Activated CD4-positive, alpha-beta memory T cell treated with anti-CD3 and anti-CD28 coated beads, Interleukin-2, amount 10 ng/mL, durations not matched to agents 7 days and 5 days (primary cell): ENCODE measurements around the gene LMAN2. TPM values are rescaled to one million over a fixed set of nuclear protein-coding genes. Genes with fewer than 3 reads are reported as not detected.

Experiments
- CTCF ChIA-PET: fragments of 350-600 bp; sonication (Branson Sonifier 250); formaldehyde crosslinking; loops from one replicate; lab custom pipeline; 2021; ENCODE audit warnings: antibody characterized with exemption, inconsistent platforms; lab: Charles Lee
- POLR2A ChIA-PET: fragments of 350-600 bp; sonication (Branson Sonifier 250); formaldehyde crosslinking; loops from one replicate; lab custom pipeline; 2021; ENCODE audit warnings: antibody characterized with exemption; lab: Charles Lee
- DNase-seq: peaks from one replicate; pipeline ENCODE4 v3.0.0-alpha.2; 2020
- H3K27ac Mint-ChIP-seq: one replicate; pipeline ENCODE4 v1.8.0; 2021; ENCODE audit warnings: mild to moderate bottlenecking, mixed read lengths
- H3K27me3 Mint-ChIP-seq: one replicate; pipeline ENCODE4 v1.8.0; 2021; ENCODE audit warnings: mixed read lengths
- H3K36me3 Mint-ChIP-seq: one replicate; pipeline ENCODE4 v1.8.0; 2021; ENCODE audit warnings: low read depth, mixed read lengths
- H3K4me1 Mint-ChIP-seq: one replicate; pipeline ENCODE4 v1.8.0; 2021; ENCODE audit warnings: mixed read lengths
- H3K4me3 Mint-ChIP-seq: one replicate; pipeline ENCODE4 v1.8.0; 2021; ENCODE audit warnings: mild to moderate bottlenecking, mixed read lengths
- H3K9me3 Mint-ChIP-seq: one replicate; pipeline ENCODE4 v1.8.0; 2021; ENCODE audit warnings: mixed read lengths
- total RNA-seq, 2 experiments: library from RNA; stranded (reverse); gene quantifications; one replicate each; pipeline ENCODE4 v1.2.3, GENCODE V29; 2021

The LMAN2 gene
- total RNA-seq, 2 experiments from 2014 or later, result 145 to 149 TPM

DNA sequence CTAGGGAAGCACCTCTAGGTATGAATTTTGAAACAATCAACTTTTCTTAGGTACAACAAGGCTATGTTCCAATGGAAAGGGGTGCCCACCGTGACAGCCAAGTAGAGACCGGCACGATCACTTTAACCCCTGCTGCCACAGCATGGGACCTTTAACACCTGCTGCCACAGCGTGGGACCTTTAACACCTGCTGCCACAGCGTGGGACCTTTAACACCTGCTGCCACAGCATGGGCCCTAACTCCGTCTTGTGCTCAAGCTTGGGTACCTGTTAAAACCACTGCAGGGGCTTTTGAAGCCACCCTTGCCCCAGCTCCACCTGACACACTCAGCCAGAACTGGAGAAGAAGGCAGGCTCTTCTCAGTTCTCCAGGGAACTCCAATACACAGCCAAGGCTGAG is 21.6 kb downstream of the LMAN2 start:
- H3K9me3 Mint-ChIP-seq, result no peaks in the 10 kb centered on the region
- H3K27ac Mint-ChIP-seq, result no peak overlapping the region
- no peaks in the 10 kb centered on the region for H3K27me3 Mint-ChIP-seq
- CTCF ChIA-PET, result no interaction called here
- DNase-seq, result no peak
- POLR2A ChIA-PET, result interaction anchor here (0.5 kb wide), 1 partner anchor 23 kb away, joined by 5 read pairs; no protein-coding TSS in a partner anchor
- H3K4me3 Mint-ChIP-seq, result no peak overlapping the region
- peaks cover 54% of the 10 kb centered on the region for H3K36me3 Mint-ChIP-seq
- peaks cover 14% of the 10 kb centered on the region for H3K4me1 Mint-ChIP-seq

DNA sequence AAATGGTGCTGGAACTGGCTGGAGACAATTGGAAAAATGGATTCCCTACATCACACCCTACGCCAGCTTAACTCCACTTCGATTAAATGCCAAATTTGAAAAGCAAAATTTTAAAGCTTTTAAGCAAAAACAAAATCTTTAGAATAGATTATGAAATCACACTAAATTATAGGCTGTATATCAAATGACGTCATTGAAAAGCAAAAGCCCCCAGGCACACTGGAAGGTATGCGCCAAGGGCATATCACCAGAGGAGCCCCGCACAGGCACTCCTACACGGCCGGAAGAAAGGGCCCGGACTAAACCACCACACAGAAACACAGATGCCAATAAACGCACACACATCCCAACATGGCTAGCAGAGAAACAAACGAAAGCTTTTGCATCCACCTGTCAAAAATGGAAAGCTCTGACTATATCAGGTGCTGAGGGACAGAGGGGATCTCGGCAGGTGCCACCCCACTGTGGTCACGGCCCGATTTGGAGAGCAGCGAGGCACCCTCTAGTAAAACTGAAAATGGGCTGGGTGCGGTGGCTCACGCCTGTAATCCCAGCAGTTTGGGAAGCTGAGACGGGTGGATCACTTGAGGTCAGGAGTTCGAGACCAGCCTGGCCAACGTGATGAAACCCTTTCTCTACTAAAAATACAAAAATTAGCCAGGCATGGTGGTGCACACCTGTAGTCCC is 22.8 kb downstream of the LMAN2 start:
- H3K27me3 Mint-ChIP-seq, result no peaks in the 10 kb centered on the region
- no peak overlapping the region for H3K27ac Mint-ChIP-seq
- peaks cover 47% of the 10 kb centered on the region for H3K36me3 Mint-ChIP-seq
- no peaks in the 10 kb centered on the region for H3K9me3 Mint-ChIP-seq
- POLR2A ChIA-PET, result interaction anchor here (1.0 to 2.4 kb wide), 4 partner anchors 10 to 20 kb away, joined by 3 to 15 read pairs (median 4); partner anchors contain the start of gene MXD3
- H3K4me3 Mint-ChIP-seq, result no peak overlapping the region
- CTCF ChIA-PET, result interaction anchor here (1.1 to 2.1 kb wide), 3 partner anchors 7 to 22 kb away, joined by 3 to 11 read pairs (median 6); partner anchors contain the start of gene LMAN2
- peaks cover 17% of the 10 kb centered on the region for H3K4me1 Mint-ChIP-seq
- no peak for DNase-seq

DNA sequence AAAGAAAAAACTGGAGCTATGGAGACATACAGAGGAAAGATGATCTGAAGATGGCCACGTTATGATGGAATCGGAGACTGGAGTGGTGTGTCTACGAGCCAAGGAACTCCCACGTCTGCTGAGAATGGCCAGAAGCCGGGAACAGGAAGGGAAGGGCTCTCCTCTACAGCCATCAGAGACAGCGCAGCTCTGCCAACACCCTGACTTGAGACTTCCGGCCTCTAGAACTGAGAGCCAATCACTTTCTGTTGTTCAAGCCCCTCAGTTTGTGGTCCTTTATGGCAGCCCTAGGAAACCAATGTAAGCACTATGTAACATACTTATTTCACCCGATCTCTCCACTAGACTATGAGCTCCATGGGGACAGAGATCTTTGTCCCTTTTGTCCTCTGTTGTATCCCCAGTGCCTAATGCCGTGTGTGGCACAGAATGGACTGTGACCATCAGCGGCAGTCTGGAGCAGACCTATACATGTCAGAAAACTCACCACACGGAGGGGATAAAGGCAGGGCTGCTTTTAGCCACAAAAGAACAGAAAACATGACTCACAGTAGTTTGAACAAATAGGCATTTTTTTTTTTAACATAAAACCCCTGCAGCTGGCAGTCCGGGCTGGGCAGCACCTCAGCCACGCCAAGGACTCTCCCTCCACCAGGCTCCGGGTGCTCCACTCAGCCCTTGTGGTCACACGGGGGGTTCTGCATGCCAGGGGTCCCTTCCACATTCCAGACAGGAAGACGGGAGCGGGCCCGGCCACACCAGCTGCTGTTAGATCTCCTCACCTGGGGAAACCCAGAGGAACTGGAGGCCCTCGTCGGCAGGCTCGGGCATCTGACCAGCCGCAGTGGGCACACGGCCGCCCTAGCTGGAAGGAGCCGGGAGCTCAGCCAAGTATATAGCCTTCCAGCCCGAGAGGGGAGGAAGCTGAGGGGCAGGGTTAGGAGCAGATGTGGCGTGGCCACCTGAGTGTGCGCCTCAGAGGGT is 23.6 kb downstream of the LMAN2 start:
- ChIA-PET POLR2A (interaction anchor here (0.6 to 2.4 kb wide), 6 partner anchors 10 to 101 kb away, joined by 3 to 15 read pairs (median 3); partner anchors contain the start of gene MXD3), CTCF (interaction anchor here (0.7 to 2.1 kb wide), 11 partner anchors 8 to 135 kb away, joined by 3 to 11 read pairs (median 3); partner anchors contain the start of genes LMAN2 and RGS14)
- peak overlapping the region; percentile 77 for H3K27ac Mint-ChIP-seq
- H3K4me1 Mint-ChIP-seq, result peaks cover 24% of the 10 kb centered on the region
- no peak overlapping the region for H3K4me3 Mint-ChIP-seq
- DNase-seq, result no peak
- H3K36me3 Mint-ChIP-seq, result peaks cover 40% of the 10 kb centered on the region
- no peaks in the 10 kb centered on the region for H3K27me3 Mint-ChIP-seq
- H3K9me3 Mint-ChIP-seq, result no peaks in the 10 kb centered on the region

- Mint-ChIP-seq H3K4me1 (peaks cover 28% of the 10 kb centered on the region), H3K9me3 (no peaks in the 10 kb centered on the region), H3K36me3 (peaks cover 35% of the 10 kb centered on the region), H3K27me3 (no peaks in the 10 kb centered on the region), H3K4me3 (no peak overlapping the region), H3K27ac (no peak overlapping the region)
- ChIA-PET CTCF (no interaction called here), POLR2A (no interaction called here)
- DNase-seq, result no peak
Observed at GRCh38 chr5:177325868-177326381, 25.5 kb downstream of the LMAN2 start.

DNA sequence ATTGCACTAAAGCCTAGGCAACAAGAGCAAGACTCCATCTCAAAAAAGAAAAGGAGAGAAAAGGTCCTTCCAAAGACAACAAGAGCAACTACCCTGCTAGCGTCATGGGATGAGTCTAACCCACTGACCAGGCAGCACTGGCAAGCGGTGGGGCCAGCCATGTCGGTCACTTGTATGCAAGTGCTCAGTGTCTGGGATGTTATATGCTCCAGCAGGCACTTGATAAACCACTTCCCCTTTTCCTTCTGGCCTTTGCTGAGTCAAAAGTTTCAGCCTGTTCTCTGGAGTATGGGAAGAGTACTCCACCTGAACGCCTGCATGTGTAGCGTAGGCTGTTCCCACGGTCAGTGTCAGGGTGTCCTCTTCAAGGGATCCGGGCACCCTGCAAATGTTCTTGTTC is 30.6 kb downstream of the LMAN2 start:
- ChIA-PET CTCF (interaction anchor here (0.7 to 6.6 kb wide), 4 partner anchors 15 to 135 kb away, joined by 3 to 49 read pairs (median 4); no protein-coding TSS in a partner anchor), POLR2A (no interaction called here)
- H3K27me3 Mint-ChIP-seq, result no peaks in the 10 kb centered on the region
- no peak for DNase-seq
- H3K36me3 Mint-ChIP-seq, result peaks cover 21% of the 10 kb centered on the region
- no peak overlapping the region for H3K4me3 Mint-ChIP-seq
- H3K4me1 Mint-ChIP-seq, result peaks cover 43% of the 10 kb centered on the region
- H3K27ac Mint-ChIP-seq, result peak overlapping the region; percentile 58
- H3K9me3 Mint-ChIP-seq, result no peaks in the 10 kb centered on the region

DNA sequence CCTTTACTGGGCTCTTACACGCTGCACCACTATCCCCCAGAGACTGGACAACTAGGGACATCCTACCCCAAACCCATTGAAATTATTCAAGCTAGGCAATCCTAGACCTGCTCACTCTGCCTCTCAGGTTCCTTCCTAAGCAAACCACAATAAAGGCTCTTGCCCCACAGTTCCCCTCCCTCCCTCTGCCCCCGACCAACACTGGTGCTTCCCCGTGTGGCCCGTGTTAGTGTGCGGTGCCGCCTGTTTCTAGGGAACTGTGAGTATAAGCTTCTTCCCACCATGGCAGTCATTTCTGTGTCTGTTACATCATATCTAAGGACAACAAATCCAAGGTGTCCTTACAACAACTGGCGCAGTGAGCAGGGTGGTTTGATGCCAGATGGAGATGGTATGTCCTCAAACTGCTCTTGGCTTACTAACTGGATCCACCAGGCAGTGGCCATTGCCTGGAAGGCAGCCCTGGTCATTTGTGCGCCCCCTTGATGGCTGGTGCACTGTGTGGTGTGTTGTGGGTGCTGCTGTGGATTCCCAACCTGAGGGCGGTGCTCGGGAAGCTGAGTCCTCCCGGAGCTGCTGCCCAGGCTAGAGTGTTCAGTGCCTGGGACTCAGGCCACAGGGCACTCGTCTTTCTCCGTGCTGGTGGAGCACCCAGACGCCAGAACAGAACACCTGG is 31.4 kb downstream of the LMAN2 start:
- Mint-ChIP-seq H3K4me1 (peaks cover 49% of the 10 kb centered on the region), H3K36me3 (peaks cover 22% of the 10 kb centered on the region), H3K9me3 (no peaks in the 10 kb centered on the region), H3K27ac (no peak overlapping the region), H3K4me3 (no peak overlapping the region), H3K27me3 (no peaks in the 10 kb centered on the region)
- ChIA-PET POLR2A (interaction anchor here (1.2 to 1.5 kb wide), 2 partner anchors 70 to 125 kb away, joined by 4 read pairs; no protein-coding TSS in a partner anchor), CTCF (interaction anchor here (1.4 to 6.6 kb wide), 6 partner anchors 11 to 182 kb away, joined by 3 to 49 read pairs (median 11); no protein-coding TSS in a partner anchor)
- DNase-seq, result no peak

GRCh38 chr5:177317959-177318377 is 33.5 kb downstream of the LMAN2 start:
- H3K27me3 Mint-ChIP-seq, result no peaks in the 10 kb centered on the region
- DNase-seq, result peak; percentile 81
- H3K36me3 Mint-ChIP-seq, result peaks cover 17% of the 10 kb centered on the region
- H3K9me3 Mint-ChIP-seq, result no peaks in the 10 kb centered on the region
- H3K4me3 Mint-ChIP-seq, result no peak overlapping the region
- CTCF ChIA-PET, result interaction anchor here (0.5 to 6.6 kb wide), 19 partner anchors 9 to 204 kb away, joined by 3 to 49 read pairs (median 4); no protein-coding TSS in a partner anchor
- POLR2A ChIA-PET, result interaction anchor here (0.7 to 1.4 kb wide), 2 partner anchors 11 to 15 kb away, joined by 3 to 4 read pairs; partner anchors contain the start of genes PRELID1 and RAB24
- no peak overlapping the region for H3K27ac Mint-ChIP-seq
- H3K4me1 Mint-ChIP-seq, result peaks cover 53% of the 10 kb centered on the region

DNA sequence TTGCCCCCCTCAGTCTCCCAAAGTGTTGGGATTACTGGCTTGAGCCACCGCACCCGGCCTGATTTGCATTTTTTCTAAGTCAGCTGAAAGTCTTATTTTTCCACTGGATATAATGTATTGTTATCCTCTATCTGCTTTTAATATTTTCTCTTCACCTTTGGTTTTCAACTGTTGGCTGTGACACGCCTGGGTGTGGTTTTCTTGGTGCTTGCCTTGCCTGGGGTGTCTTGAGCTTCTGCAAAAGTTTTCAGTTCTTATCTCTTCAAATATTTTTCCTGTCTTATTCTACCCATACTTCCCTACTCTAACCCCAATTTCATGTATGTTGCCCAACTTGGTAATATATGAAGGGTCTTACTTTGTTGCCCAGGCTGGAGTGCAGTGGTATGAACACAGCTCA is 35.5 kb downstream of the LMAN2 start:
- H3K9me3 Mint-ChIP-seq, result no peaks in the 10 kb centered on the region
- POLR2A ChIA-PET, result interaction anchor here (0.7 to 1.2 kb wide), 4 partner anchors 29 to 134 kb away, joined by 3 to 4 read pairs (median 3); partner anchors contain the start of gene LMAN2
- DNase-seq, result no peak
- H3K4me1 Mint-ChIP-seq, result peaks cover 53% of the 10 kb centered on the region
- H3K36me3 Mint-ChIP-seq, result peaks cover 14% of the 10 kb centered on the region
- no peak overlapping the region for H3K27ac Mint-ChIP-seq
- H3K4me3 Mint-ChIP-seq, result no peak overlapping the region
- no peaks in the 10 kb centered on the region for H3K27me3 Mint-ChIP-seq
- CTCF ChIA-PET, result interaction anchor here (0.7 to 6.6 kb wide), 10 partner anchors 11 to 139 kb away, joined by 3 to 49 read pairs (median 6); no protein-coding TSS in a partner anchor

DNA sequence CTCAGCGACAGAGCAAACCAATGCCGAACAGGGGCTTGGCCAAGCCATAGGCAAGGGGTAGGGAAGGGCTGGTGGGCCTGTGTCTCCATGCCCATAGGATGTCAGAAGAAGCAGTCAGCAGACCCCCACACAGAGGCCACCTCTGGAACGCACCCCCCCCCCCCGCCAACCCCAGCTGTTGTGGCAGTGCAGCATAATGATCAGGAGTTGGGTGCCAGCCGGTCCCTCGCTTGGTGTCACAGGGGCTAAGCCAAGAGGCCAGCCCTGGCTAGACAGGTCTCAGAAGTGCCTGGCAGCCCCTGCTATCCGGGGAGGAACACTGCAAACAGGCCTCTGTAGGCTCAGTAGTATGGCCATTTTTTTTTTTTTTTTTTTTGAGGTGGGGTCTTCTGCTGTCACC is 36.1 kb downstream of the LMAN2 start:
- Mint-ChIP-seq H3K36me3 (peaks cover 19% of the 10 kb centered on the region), H3K4me3 (no peak overlapping the region), H3K4me1 (peaks cover 58% of the 10 kb centered on the region), H3K27ac (no peak overlapping the region), H3K9me3 (no peaks in the 10 kb centered on the region), H3K27me3 (no peaks in the 10 kb centered on the region)
- DNase-seq, result no peak
- ChIA-PET CTCF (interaction anchor here (1.3 to 6.6 kb wide), 4 partner anchors 11 to 139 kb away, joined by 3 to 49 read pairs (median 29); no protein-coding TSS in a partner anchor), POLR2A (interaction anchor here (0.7 to 1.2 kb wide), 3 partner anchors 30 to 135 kb away, joined by 3 to 4 read pairs (median 3); no protein-coding TSS in a partner anchor)

DNA sequence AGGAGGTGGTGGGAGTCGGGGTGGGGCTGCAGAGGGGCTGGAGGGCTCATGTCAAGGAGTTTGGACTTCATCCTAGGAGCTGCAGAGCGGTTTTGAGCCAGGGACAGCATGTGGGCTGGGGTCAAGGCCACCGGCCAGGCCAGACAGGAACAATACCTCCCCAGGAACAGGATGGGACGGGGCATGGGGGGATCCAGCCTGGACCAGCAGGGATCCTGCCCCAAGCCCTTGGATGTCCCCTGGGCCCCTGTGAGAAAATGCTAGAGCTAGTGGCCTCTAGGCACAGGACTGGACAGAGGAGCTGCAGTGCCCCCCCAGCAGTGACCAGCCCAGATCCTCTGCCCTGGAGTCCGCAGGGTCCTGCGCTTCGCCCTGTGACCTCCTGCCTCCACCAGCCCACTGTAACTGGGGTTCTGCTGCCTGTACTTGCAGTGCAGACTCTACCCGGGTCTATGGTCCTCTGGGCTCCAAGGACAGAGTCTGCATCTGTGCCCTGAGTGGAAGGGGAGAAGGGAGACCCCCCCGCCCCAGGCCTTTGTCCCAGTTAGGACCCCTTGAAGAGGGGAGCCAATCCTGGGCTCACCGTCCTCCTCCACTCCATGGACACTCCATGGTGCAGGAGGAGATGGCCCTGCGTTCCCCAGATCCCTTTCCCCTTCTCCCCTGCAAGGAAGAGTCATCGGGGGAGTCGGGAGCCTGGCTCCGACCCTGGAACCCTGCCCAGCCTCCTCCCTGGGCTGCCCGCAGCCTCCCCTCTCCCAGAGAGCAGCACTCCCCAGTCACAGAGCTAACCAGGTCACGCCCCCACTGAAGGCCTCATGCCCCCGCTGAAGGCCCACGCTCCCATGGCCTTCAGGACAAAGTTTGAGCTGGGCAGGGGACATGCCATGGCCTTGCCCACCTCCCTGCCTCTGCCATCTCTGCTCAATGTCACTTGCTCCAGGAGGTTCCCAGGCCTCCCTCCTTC is 36.8 kb downstream of the LMAN2 start:
- Mint-ChIP-seq H3K9me3 (no peaks in the 10 kb centered on the region), H3K36me3 (peaks cover 21% of the 10 kb centered on the region), H3K4me3 (no peak overlapping the region), H3K27ac (no peak overlapping the region), H3K27me3 (no peaks in the 10 kb centered on the region), H3K4me1 (peaks cover 59% of the 10 kb centered on the region)
- POLR2A ChIA-PET, result interaction anchor here (0.7 to 6.2 kb wide), 3 partner anchors 36 to 136 kb away, joined by 3 to 48 read pairs (median 4); partner anchors contain the start of gene LMAN2
- no peak for DNase-seq
- CTCF ChIA-PET, result interaction anchor here (6.6 kb wide), 1 partner anchor 75 kb away, joined by 49 read pairs; no protein-coding TSS in a partner anchor
